ENCODE data around the gene SMAD5. TPM values are rescaled to one million over a fixed set of nuclear protein-coding genes. Genes with fewer than 3 reads are reported as not detected.

Gene SMAD5
- total RNA-seq, 1 donor from 2014 or later, result 29.7 TPM

GRCh38 chr5:136090319-136090718 is 42.3 kb upstream of the SMAD5 start:
- FAIRE-seq, result no peak
- DNase-seq (ENCODE audit: low read depth), result no peak
- no peak for TF ChIP-seq CTCF (IDR thresholded peaks at IDR 0.05; ENCODE audit: insufficient read depth, low read length, severe bottlenecking)
- Histone ChIP-seq H3K4me3 (ENCODE audit: low read depth, low read length) (no peak overlapping the region), H3K27me3 (ENCODE audit: control insufficient read depth, insufficient read depth, low read length) (no peaks in the 10 kb centered on the region), H3K36me3 (ENCODE audit: control insufficient read depth, insufficient read depth, low read length) (no peaks in the 10 kb centered on the region)

- Histone ChIP-seq H3K27me3 (ENCODE audit: control insufficient read depth, insufficient read depth, low read length) (peaks cover 1% of the 10 kb centered on the region), H3K36me3 (ENCODE audit: control insufficient read depth, insufficient read depth, low read length) (no peaks in the 10 kb centered on the region), H3K4me3 (ENCODE audit: low read depth, low read length) (no peak overlapping the region)
- FAIRE-seq (no peak), DNase-seq (ENCODE audit: low read depth) (no peak)
- no peak for TF ChIP-seq CTCF (IDR thresholded peaks at IDR 0.05; ENCODE audit: insufficient read depth, low read length, severe bottlenecking)
Observed at GRCh38 chr5:136094189-136094912, 38.3 kb upstream of the SMAD5 start.

GRCh38 chr5:136094913-136095641 is 37.6 kb upstream of the SMAD5 start:
- Histone ChIP-seq H3K36me3 (ENCODE audit: control insufficient read depth, insufficient read depth, low read length) (no peaks in the 10 kb centered on the region), H3K27me3 (ENCODE audit: control insufficient read depth, insufficient read depth, low read length) (peaks cover 1% of the 10 kb centered on the region), H3K4me3 (ENCODE audit: low read depth, low read length) (no peak overlapping the region)
- TF ChIP-seq CTCF (IDR thresholded peaks at IDR 0.05; ENCODE audit: insufficient read depth, low read length, severe bottlenecking), result no peak
- FAIRE-seq (peak; percentile 40), DNase-seq (ENCODE audit: low read depth) (no peak)

- TF ChIP-seq CTCF (IDR thresholded peaks at IDR 0.05; ENCODE audit: insufficient read depth, low read length, severe bottlenecking), result no peak
- FAIRE-seq, result no peak
- H3K27me3 ChIP-seq (ENCODE audit: control insufficient read depth, insufficient read depth, low read length), result peaks cover 1% of the 10 kb centered on the region
- no peak for DNase-seq (ENCODE audit: low read depth)
- no peaks in the 10 kb centered on the region for H3K36me3 ChIP-seq (ENCODE audit: control insufficient read depth, insufficient read depth, low read length)
- H3K4me3 ChIP-seq (ENCODE audit: low read depth, low read length), result no peak overlapping the region
Observed at GRCh38 chr5:136098176-136098575, 34.5 kb upstream of the SMAD5 start.

GRCh38 chr5:136099870-136100269 is 32.8 kb upstream of the SMAD5 start:
- H3K4me3 ChIP-seq (ENCODE audit: low read depth, low read length), result no peak overlapping the region
- DNase-seq (ENCODE audit: low read depth), result no peak
- H3K36me3 ChIP-seq (ENCODE audit: control insufficient read depth, insufficient read depth, low read length), result no peaks in the 10 kb centered on the region
- TF ChIP-seq CTCF (IDR thresholded peaks at IDR 0.05; ENCODE audit: insufficient read depth, low read length, severe bottlenecking), result no peak
- no peak for FAIRE-seq
- peaks cover 1% of the 10 kb centered on the region for H3K27me3 ChIP-seq (ENCODE audit: control insufficient read depth, insufficient read depth, low read length)

Data from bronchial epithelial cell (primary cell).